HG02973 (cell line): ENCODE data around the gene NOP10.
A peak's percentile ranks its signal among the peaks of the same experiment; 100 is the strongest.
"Not testable (repeated sequence)": the region's sequence is repeated elsewhere in the genome, so short reads cannot be mapped to it uniquely, and the experiment has no call there.

Source experiments
- ATAC-seq: cut with Tn5 transposase; IDR thresholded peaks from one replicate; pipeline ENCODE4 v1.9.1; 2021; ENCODE audit warnings: moderate library complexity; ENCODE audit not compliant: unreplicated experiment

The NOP10 gene

DNA sequence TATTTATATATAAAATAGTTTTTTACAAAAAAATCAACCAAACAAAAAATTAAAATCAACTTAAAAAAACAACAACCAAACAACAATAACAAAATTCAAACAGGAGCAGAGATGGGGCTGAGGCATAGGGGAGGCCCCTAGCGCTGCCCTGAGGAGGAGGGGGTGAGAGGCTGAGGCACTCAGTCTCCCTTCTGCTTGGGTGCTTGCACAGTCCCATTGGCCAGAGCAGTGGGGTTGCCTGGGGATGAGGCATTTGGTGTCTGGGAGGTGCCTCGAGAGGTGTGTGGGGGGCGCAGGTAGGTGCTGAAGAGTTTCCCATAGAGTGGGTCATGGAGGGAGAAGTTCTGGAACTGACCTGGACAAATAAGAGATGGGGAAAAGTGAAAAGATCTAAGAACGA is 16.0 kb upstream of the NOP10 start:
- no peak for ATAC-seq

GRCh38 chr15:34358367-34358766 is 15.4 kb upstream of the NOP10 start:
- no peak for ATAC-seq

DNA sequence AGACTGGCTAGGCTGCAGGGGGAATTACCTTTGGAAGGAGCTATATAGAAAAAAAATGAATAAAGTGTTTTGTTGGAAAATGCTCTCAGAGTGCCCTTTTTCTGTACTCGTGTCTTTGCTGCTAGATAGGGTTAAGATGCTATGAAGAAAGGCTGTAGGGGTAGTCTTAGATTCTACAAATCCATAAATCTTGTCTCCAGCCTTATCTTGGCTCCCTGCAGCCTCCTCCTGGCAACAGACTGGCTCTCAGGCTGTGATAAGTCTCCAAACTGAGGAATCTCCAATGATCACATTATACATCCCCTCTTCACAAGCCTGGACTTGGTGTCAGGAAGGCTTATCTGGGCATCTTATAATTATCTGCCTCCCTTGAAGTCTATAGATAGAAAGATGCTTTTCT is 14.7 kb upstream of the NOP10 start:
- ATAC-seq, result no peak

DNA sequence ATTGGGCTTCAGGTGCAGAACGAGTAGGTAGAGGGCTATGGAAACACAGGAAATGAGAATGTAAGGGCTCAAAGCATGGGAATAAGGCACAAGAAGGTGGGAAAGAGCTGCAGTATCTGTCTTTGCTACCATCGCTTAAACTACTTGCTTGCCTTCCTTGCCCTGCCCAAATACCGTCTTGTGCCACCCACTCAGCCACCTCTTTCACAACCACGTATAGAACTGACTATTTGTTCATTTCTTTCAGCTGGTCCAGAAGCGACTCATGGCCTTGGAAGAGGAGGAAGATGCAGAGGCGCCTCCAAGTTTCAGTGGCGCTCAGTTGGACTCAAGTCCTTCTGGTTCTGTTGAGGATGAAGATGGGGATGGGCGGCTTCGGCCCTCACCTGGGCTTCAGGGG is 12.3 kb upstream of the NOP10 start:
- ATAC-seq, result no peak

DNA sequence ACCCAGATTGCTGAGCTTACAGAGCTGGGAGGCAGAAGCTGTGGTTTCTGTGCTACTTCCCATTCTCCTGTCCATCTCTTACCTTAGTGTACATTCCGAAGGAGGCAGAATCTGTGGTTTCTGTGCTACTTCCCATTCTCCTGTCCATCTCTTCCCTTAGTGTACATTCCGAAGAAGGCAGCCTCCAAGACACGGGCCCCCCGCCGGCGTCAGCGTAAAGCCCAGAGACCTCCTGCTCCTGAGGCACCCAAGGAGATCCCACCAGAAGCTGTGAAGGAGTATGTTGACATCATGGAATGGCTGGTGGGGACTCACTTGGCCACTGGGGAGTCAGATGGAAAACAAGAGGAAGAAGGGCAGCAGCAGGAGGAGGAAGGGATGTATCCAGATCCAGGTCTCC is 11.3 kb upstream of the NOP10 start:
- no peak for ATAC-seq

DNA sequence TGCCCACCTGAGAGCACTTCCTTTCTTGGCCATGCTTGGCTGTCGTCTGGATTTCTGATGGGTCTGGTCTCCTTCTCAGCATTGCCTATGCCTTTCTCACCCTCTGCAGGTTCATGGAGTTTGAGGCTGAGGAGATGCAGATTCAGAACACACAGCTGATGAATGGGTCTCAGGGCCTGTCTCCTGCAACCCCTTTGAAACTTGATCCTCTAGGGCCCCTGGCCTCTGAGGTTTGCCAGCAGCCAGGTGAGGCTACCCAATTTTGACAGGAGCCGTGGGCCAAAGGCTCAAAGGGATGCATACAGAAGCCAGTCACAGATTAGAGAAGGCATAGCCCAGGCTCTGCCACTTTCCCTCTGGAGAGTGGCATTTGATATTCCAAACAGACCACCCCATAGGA is 10.7 kb upstream of the NOP10 start:
- no peak for ATAC-seq

DNA sequence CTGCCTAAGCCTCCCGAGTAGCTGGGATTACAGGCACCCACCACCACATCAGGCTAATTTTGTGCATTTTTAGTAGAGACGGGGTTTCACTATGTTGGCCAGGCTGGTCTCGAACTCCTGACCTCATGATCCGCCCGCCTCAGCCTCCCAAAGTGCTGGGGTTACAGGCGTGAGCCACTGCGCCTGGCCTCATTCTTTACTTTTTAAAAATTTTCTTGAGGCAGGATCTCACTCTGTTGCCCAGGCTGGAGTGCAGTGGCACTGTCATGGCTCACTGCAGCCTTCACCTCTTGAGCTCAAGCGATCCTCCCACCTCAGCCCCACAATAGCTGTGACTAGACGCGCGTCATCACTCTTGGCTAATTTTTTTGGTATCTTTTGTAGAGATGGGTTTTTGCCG is 10.1 kb upstream of the NOP10 start:
- ATAC-seq, result not testable (repeated sequence)

- ATAC-seq, result no peak
Measured at GRCh38 chr15:34349769-34350168, 6.8 kb upstream of the NOP10 start.

DNA sequence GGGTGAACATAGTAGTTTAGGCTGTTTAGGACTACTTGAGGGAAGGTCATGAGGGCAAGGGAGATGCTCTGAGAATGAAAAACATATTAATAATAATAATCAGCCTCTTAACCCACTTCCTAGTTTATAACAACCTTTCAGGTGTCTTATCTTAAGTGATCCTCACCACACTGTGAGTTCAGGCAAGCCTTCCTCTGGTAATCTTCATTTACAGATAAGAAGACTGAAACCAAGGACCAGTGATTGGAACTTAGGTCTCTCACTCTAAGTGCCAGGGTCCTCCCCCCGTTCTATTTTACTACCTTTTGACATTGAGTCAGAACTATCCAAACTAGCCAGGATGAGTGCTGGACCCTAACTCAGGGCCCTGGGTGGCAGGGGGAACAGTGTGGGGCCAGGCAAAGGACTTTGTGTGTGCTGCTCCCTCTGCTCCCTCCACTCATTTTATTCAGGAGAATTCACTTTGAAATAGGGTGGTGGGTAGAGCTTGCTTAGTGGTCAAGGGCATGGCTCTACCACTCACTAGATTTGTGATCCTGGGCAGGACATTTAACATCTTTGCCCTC is 5.9 kb upstream of the NOP10 start:
- ATAC-seq, result no peak

DNA sequence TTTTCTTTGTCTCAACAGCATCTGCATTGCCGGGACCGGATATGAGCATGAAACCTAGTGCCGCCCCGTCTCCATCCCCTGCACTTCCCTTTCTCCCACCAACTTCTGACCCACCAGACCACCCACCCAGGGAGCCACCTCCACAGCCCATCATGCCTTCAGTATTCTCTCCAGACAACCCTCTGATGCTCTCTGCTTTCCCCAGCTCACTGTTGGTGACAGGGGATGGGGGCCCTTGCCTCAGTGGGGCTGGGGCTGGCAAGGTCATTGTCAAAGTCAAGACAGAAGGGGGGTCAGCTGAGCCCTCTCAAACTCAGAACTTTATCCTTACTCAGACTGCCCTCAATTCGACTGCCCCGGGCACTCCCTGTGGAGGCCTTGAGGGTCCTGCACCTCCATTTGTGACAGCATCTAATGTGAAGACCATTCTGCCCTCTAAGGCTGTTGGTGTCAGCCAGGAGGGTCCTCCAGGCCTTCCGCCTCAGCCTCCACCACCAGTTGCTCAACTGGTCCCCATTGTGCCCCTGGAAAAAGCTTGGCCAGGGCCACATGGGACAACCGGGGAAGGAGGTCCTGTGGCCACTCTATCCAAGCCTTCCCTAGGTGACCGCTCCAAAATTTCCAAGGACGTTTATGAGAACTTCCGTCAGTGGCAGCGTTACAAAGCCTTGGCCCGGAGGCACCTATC is 5.2 kb upstream of the NOP10 start:
- ATAC-seq, result no peak

GRCh38 chr15:34342213-34342736 is 661 bp downstream of the NOP10 start:
- not testable (repeated sequence) for ATAC-seq

DNA sequence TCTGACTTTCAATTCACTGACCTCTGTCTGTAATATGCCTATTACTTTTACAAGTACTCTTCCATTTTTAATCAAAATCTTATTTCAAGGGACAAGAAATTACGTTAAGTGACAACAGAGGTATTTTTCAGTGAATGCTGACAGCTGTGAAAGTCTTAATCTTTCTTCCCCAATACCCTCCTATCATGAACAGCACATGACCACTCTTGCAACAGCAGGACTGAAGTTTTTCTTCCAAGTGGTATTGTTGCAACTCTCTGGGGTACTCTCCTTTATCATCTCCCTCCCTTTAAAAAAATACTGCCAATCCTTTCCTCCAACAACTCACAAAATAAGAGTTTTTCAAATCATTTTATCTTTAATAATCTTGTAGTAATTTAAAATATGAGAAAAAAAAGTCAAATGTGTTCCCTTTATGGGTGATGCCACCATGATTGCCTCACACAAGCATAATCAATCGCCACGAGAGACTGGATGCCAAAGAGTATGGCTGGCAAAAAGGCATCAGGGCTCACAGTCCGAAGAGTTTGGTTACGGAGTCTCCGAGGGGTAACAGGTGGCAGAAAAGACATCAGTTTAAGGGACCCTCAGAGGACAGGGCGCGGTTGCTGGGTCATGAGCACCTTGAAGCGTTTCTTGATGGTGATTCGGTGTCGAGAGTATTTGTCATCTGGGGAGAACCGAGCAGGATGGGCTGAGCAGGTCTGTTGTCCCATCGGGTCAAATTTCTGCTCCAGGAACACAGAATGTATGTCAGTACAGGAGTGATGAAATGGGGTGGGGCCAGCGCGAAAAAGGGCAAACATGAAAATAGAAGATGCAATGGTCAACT is 1.3 kb downstream of the NOP10 start:
- ATAC-seq, result no peak

DNA sequence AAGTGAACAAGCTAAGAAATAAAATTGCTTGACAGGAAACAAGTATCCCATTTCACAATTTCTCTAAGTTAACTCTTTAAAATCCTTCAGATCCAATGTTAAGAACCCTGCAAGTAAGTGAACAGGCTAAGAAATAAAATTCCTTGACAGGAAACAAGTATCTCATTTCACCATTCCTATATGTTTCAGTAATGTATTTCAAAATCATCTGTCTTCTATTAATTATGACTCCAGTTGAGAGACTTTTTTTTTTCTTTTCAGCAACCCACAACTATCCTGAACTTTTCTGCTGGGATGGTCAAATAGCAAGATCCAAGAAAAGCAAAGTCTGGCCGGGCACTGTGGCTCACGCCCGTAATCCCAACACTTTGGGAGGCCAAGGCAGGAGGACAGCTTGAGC is 3.0 kb downstream of the NOP10 start:
- ATAC-seq, result no peak

DNA sequence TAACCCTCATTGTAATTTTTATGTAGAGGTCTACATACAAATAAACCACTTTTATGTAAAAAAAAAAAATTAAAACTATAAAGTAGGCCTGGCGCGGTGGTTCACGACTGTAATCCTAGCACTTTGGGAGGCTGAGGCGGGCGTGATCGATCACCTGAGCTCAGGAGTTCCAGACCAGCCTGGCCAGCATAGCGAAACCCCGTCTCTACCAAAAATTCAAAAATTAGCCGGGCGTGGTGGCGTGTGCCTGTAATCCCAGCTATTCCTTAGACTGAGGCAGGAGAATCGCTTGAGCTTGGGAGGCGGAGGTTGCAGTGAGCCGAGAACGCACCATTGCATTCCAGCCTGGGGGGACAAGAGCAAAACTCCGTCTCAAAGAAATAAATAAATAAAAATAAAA is 4.6 kb downstream of the NOP10 start:
- ATAC-seq, result no peak

- peak; percentile 49 for ATAC-seq
Measured at GRCh38 chr15:34337557-34338306, 5.2 kb downstream of the NOP10 start, which contains the start of gene SLC12A6. TSS of gene SLC12A6 (minus strand) at chr15:34337781. CDS start at chr15:34336680, 1,101 bp downstream.

GRCh38 chr15:34336991-34337556 is 5.9 kb downstream of the NOP10 start:
- ATAC-seq, result peak; percentile 9

- ATAC-seq, result no peak
Measured at GRCh38 chr15:34336231-34336990, 6.5 kb downstream of the NOP10 start.

GRCh38 chr15:34335176-34336032 is 7.5 kb downstream of the NOP10 start:
- ATAC-seq, result no peak

GRCh38 chr15:34334672-34335071 is 8.3 kb downstream of the NOP10 start:
- ATAC-seq, result no peak
